Kasumi-1 (cell line): ENCODE results near the gene CBL.
A peak's percentile ranks its signal among the peaks of the same experiment; 100 is the strongest.
"Not testable (repeated sequence)": the region's sequence is repeated elsewhere in the genome, so short reads cannot be mapped to it uniquely, and the experiment has no call there.

Experiments
- DNase-seq, 2 experiments: peaks; one replicate each; lab custom pipeline; 2025; lab: John Stamatoyannopoulos, UW

Gene CBL

GRCh38 chr11:119184399-119184798 is 21.7 kb upstream of the CBL start:
- not testable (repeated sequence) for DNase-seq

DNA sequence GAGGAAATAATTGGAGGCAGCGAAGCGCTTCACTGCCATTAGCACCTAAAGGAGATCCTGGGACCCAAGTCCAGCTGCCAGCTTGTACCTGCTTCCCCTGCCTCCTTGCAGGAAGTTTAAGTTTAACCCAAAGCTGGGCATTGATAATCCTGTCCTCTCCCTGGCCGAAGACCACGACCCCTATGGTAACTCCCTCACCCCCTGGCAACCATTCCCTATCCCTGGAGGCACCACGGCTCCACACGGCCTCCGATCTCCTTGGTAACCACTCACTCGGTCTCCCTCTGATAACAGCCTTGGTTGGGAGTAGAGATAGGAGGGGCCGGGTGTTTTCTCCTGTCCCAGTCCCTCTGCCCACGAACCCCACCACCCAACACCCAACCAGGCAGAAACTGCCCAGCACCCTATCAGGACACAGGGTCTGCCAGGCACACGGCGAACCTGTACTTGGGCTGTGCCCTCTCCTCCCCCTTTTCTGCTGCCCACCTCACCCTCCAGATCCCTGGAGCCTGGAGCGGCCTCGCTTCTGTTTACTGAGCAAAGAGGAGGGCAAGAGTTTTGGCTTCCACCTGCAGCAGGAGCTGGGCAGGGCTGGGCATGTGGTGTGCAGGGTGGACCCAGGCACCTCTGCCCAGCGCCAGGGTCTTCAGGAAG is 20.0 kb upstream of the CBL start:
- no peak for DNase-seq

- no peak for DNase-seq
Observed at GRCh38 chr11:119187123-119187892, 18.8 kb upstream of the CBL start.

DNA sequence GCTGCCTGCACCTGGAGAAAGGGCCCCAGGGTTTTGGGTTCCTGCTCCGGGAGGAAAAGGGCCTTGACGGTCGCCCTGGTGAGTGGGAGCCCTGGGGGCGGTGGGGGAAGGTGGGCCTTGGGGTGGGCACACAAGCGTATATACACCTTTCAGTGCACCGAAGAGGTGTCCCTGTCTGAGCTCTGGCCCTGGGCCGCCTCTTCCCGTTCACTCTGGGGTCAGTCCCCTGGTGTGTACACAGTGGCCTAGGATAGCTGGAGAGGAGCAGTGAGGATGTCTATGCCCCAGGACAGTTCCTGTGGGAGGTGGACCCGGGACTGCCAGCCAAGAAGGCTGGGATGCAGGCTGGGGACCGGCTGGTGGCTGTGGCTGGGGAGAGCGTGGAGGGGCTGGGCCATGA is 18.1 kb upstream of the CBL start:
- DNase-seq, result no peak

GRCh38 chr11:119188887-119189286 is 17.3 kb upstream of the CBL start:
- no peak for DNase-seq

GRCh38 chr11:119189393-119189792 is 16.7 kb upstream of the CBL start:
- DNase-seq, result no peak

- DNase-seq, result no peak
Observed at GRCh38 chr11:119190531-119190930, 15.6 kb upstream of the CBL start.

DNA sequence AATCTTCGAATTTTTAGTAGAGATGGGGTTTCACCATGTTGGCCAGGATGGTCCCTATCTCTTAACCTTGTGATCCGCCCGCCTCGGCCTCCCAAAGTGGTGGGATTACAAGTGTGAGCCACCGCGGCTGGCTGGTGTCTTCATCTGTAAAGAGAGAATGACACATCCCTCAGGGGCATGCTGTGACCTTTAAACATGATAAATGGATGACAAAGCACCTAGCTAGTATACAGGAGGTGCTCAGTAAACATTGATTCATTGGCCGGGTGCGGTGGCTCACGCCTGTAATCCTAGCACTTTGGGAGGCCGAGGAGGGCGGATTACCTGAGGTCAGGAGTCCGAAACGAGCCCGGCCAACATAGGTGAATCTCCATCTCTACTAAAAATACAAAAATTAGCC is 14.9 kb upstream of the CBL start:
- not testable (repeated sequence) for DNase-seq

- no peak for DNase-seq
Observed at GRCh38 chr11:119192111-119192510, 14.0 kb upstream of the CBL start.

- DNase-seq, result no peak
Observed at GRCh38 chr11:119193001-119193400, 13.1 kb upstream of the CBL start.

GRCh38 chr11:119193626-119194025 is 12.5 kb upstream of the CBL start:
- no peak for DNase-seq

DNA sequence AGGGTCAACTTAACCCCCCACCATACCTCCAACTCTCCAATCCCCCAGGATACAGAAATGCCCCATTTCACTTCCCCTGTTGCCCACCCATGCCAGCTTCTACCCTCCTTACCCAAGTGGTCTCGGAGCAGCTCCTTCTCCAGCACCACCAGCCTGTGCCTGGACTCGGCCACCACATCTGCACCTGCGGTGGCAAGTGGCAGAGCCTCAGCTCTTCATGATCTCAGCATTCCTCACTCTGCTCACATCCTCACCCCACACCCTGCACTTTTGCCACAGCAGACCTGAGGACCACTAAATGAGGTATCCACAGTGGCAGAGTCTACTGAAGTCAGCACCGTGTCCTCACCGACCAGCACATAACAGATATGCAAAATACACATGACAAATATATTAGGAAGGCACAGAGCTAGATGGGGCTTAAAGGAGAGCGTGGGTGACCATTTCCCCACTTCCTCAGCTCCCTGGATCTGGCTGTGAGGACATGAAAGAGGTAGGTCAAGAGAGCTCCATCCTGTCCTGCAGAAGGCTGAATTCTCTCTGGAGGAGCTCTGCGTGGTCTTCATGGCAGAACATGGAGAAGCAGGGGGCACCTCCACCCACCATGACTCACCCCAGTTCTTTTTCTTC is 11.2 kb upstream of the CBL start:
- DNase-seq, result no peak

GRCh38 chr11:119195680-119196079 is 10.5 kb upstream of the CBL start:
- no peak for DNase-seq

DNA sequence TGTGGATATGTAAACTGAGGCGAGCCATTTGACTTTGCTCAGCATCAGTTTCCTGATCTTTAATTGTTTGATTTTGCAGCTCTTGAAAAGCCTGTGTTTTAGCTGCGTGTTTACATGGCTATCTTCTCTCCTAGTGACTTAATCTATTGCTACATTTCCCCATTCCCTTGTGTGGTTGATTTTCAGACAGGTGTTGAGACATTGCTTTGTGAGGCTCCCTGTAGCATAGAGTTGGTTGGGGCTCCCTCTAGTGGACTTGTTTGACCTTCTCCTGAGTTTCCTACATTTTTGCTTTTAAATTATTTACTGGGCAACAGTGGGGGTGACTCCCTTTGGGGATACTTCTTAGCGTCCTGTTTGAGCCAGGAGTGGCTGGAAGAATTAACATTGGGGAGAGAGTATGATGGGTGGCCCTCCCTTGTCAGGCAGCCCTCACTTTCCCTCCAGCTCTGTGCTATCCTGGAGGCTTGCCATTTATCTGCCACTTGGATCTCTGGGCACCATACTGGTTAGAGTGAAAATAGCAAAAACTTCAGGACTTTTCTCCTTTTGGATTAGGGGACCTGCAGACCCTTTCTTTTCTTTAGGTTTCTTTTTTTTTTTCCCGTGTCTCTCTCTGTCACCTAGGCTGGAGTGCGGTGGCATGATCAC is 9.2 kb upstream of the CBL start:
- DNase-seq, result peak; percentile 89 to 95

GRCh38 chr11:119198925-119199324 is 7.2 kb upstream of the CBL start:
- no peak for DNase-seq

- DNase-seq, result not testable (repeated sequence)
Observed at GRCh38 chr11:119201236-119201635, 4.9 kb upstream of the CBL start.

- DNase-seq, result no peak
Observed at GRCh38 chr11:119202554-119202953, 3.6 kb upstream of the CBL start.

DNA sequence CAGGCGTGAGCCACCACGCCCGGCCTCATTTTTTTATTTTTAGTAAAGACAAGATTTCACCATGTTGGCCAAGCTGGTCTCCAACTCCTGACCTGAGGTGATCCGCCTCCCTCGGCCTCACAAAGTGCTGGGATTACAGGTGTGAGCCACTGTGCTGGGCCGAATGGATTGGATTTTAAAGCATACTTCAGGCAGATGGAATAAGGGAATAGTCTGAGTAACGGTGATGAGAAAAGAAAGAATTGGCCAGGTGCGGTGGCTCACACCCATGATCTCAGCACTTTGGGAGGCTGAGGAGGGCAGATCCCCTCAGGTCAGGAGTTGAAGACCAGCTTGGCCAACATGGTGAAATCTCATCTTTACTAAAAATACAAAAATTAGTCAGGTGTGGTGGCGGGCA is 2.1 kb upstream of the CBL start:
- no peak for DNase-seq

DNA sequence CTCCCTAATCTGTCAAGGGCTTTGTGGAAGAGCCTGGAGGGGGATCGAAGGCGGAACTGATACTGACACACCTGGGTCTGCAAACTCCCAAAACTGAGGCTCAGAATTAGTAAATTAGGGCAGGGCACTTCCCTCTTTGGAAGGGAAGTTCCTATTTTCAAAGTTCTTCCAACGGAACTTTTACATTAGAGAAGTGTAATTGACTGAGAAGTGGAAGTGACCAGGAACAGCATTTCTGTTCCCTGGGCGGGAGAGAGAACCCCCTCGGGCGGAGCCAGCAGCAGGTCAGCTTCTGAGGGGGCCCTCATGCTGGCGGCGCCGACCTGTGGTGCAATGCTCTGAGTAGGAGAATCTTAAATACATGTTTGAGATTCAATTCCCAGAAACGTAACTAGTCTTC is 1.1 kb upstream of the CBL start:
- DNase-seq, result peak; percentile 20 to 29

DNA sequence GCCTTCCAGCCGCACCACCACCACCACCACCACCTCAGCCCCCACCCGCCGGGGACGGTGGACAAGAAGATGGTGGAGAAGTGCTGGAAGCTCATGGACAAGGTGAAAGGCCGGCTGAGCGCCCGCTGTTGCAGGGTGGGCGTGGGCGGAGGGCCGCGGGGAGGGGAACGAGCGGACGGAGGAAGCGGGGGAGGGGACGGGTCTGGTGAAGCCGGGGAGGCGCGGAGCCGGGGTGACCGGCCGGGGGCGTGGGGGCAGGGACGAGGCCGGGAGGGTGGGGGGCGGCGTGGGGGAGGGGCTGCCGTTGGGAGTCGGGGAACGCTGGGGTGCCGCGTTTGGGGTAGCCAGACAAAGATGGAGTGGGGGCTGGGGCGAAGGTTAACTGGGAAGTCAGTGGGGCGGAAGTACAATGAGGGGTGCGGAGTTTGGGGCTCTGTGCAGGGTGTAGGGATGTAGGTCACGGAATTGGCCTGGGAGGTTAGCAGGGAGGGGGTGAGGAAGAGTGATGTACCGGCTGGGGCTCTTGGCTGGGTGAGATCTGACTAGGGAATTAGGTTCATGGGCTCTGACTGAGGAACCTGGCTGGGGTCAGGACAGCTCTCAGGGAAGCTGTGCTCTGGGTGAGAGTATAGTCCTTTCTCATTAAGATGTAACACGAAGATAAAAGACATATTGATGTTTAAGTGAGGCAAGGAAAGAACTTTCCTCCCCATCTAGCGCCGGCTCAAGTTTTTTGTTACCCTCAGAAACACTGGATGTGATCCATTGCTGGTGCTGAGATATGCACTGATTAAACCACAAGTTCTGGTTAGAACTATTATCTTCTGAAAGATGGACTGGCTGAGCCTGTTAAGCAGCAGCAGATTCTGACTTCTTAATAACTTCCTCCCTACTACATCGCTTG is 624 bp downstream of the CBL start:
- peak; percentile 22 to 51 for DNase-seq

DNA sequence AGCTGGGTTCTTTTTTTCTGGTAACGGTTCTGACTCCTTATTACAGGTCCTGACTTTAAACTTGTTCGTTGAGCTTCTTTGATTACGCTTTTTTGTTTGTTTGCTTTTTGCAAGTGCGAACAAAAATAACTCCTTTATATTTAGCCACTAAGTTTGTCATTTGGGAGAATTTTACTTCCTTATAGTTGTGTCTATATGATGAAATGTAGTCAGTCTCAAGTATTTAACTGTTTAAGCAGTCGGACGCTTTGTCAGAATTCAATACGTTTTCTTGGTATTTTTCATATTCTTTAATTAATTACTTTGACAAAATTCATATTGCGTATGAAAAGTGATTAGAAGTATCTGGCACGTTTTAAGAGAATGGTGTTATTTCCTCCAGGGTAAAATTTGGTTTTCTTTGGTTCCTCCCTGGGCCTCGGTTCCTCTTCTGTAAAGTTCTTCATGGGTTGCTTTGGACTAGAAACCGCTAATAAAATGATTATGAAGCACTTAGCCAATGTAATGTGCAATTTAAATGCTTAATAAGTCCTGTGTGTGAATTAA is 1.3 kb downstream of the CBL start:
- DNase-seq, result peak; percentile 19 to 39
